ENCODE results near the gene PLA2G4F. TPM values are rescaled to one million over a fixed set of nuclear protein-coding genes. Genes with fewer than 3 reads are reported as not detected.

PLA2G4F gene
- total RNA-seq, 3 donors from 2014 or later: 0.30 TPM; not detected in 2

- H3K4me1 Mint-ChIP-seq (ENCODE audit: low read depth): no peaks in the 10 kb centered on the region
- ATAC-seq (no peak), DNase-seq (no peak)
- no peak overlapping the region for H3K4me3 Mint-ChIP-seq
- no peaks in the 10 kb centered on the region for H3K9me3 Mint-ChIP-seq
- H3K36me3 Mint-ChIP-seq (ENCODE audit: insufficient read depth): no peaks in the 10 kb centered on the region
- H3K27me3 Mint-ChIP-seq (ENCODE audit: low read depth): no peaks in the 10 kb centered on the region
Observed at GRCh38 chr15:42136513-42136912, 19.9 kb downstream of the PLA2G4F start.

DNA sequence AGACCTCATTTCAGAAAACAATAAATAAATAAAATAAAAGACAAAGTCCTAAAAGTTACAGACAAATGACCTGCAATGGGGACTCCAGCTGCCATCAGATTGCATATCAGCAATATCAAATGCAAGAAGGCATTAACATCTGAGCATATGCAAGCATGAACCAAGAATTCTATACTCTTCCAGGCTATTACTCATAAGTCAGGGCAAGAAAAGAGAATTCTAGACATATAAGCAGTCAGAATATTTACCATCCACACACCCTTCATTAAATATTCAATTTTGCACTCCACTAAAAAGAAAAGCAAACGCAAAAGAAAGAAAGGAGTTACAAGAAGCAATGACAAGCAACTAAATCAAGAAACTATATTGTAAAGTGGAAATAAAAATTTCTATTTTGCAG lies 21.1 kb downstream of the PLA2G4F start:
- DNase-seq (no peak), ATAC-seq (no peak)
- peaks cover under 1% of the 10 kb centered on the region for H3K27me3 Mint-ChIP-seq (ENCODE audit: low read depth)
- H3K36me3 Mint-ChIP-seq (ENCODE audit: insufficient read depth): no peaks in the 10 kb centered on the region
- no peaks in the 10 kb centered on the region for H3K9me3 Mint-ChIP-seq
- no peaks in the 10 kb centered on the region for H3K4me1 Mint-ChIP-seq (ENCODE audit: low read depth)
- H3K4me3 Mint-ChIP-seq: no peak overlapping the region

- Mint-ChIP-seq H3K9me3 (no peaks in the 10 kb centered on the region), H3K27me3 (ENCODE audit: low read depth) (peaks cover 3% of the 10 kb centered on the region), H3K36me3 (ENCODE audit: insufficient read depth) (no peaks in the 10 kb centered on the region), H3K4me3 (no peak overlapping the region), H3K4me1 (ENCODE audit: low read depth) (no peaks in the 10 kb centered on the region)
- ATAC-seq: no peak
- DNase-seq: no peak
Observed at GRCh38 chr15:42134617-42135245, 21.7 kb downstream of the PLA2G4F start.

GRCh38 chr15:42133886-42134502 lies 22.4 kb downstream of the PLA2G4F start:
- ATAC-seq: peak; percentile 63 to 67
- DNase-seq: peak; percentile 32
- H3K27me3 Mint-ChIP-seq (ENCODE audit: low read depth): peaks cover 9% of the 10 kb centered on the region
- no peak overlapping the region for H3K4me3 Mint-ChIP-seq
- no peaks in the 10 kb centered on the region for H3K36me3 Mint-ChIP-seq (ENCODE audit: insufficient read depth)
- no peaks in the 10 kb centered on the region for H3K9me3 Mint-ChIP-seq
- no peaks in the 10 kb centered on the region for H3K4me1 Mint-ChIP-seq (ENCODE audit: low read depth)

DNA sequence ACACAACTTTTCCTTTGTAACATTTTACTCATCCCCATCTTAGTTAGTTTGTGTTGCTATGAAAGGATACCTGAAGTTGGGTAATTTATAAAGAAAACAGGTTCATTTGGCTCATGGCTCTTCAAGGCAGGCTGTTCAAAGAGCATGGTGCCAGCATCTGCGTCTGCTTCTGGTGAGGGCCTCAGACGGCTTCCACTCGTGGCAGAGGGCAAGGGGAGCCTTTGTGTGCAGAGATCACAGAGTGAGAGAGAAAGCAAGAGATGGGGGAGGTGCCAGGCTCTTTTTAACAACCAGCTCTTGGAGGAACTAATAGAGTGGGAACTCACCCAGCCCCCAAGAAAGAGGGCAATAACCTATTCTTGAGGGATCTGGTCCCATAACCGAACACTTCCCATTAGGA lies 23.1 kb downstream of the PLA2G4F start:
- Mint-ChIP-seq H3K9me3 (no peaks in the 10 kb centered on the region), H3K27me3 (ENCODE audit: low read depth) (peaks cover 10% of the 10 kb centered on the region)
- DNase-seq: no peak

GRCh38 chr15:42131826-42132806 lies 24.3 kb downstream of the PLA2G4F start:
- H3K27me3 Mint-ChIP-seq (ENCODE audit: low read depth): peaks cover 13% of the 10 kb centered on the region
- no peak overlapping the region for H3K4me3 Mint-ChIP-seq
- no peaks in the 10 kb centered on the region for H3K9me3 Mint-ChIP-seq
- no peak for DNase-seq
- no peaks in the 10 kb centered on the region for H3K4me1 Mint-ChIP-seq (ENCODE audit: low read depth)
- H3K36me3 Mint-ChIP-seq (ENCODE audit: insufficient read depth): no peaks in the 10 kb centered on the region
- no peak for ATAC-seq

More for the DNA sequence above, 23.1 kb downstream of the PLA2G4F start:
- Mint-ChIP-seq H3K36me3 (ENCODE audit: insufficient read depth) (no peaks in the 10 kb centered on the region), H3K4me1 (ENCODE audit: low read depth) (no peaks in the 10 kb centered on the region), H3K4me3 (no peak overlapping the region)
- no peak for ATAC-seq

DNA sequence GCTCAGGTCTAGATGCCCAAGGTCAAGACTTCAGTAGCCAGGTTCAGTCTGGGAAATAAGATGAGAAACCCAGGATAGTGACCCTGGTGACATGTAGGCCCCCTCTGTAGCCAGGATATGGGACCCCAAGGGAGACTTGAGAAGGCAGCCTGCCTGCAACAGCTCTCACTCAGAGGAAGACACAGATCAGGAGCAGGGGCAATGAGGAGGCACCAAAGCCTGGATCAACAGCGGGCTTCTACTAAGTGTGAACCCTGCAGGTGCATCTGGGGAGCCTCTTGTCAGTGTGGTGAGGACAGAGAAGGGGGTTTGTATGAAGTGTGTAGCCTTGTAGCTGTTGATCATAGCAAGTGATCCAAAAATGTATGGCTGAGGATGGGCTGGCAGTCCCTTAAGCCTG lies 25.4 kb downstream of the PLA2G4F start:
- DNase-seq (no peak), ATAC-seq (no peak)
- Mint-ChIP-seq H3K4me1 (ENCODE audit: low read depth) (no peaks in the 10 kb centered on the region), H3K27me3 (ENCODE audit: low read depth) (peaks cover 13% of the 10 kb centered on the region), H3K9me3 (no peaks in the 10 kb centered on the region), H3K36me3 (ENCODE audit: insufficient read depth) (no peaks in the 10 kb centered on the region), H3K4me3 (no peak overlapping the region)

DNA sequence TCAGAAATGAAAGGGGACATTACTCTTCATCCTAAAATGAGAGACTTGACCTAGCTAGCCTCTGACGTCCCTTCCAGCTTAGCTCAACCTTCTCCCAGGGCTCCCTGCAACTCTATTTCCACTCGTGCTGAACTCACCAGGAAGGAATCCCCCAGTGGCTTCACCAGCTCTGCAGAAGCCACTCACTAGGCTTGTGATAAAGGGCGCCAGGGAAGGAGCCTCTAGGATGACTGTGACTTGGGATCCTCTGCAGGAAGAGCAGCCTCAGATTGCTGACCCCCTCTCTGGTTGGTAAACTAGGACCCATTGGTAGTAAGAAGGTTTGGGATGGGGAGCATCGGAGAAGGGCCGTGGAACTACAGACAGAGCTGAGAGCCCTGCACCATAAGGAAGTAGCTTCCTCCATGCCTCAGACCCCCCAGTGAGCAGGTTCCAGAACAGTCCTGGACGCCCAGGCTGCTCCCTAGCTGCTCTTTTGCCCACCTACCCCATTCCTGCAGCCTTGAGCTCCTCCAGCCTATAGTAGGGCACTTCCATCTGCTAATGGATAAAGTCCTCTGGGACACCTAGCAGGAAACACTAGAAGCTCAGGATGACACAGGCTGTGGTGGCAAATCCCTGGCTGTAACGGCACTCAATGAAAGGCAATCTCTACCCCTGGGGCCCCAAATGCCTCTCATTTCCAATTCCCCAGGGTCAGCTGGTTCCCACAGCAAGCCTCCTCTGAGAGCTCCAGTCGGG lies 26.0 kb downstream of the PLA2G4F start:
- DNase-seq (no peak), ATAC-seq (no peak)
- H3K36me3 Mint-ChIP-seq (ENCODE audit: insufficient read depth): no peaks in the 10 kb centered on the region
- H3K27me3 Mint-ChIP-seq (ENCODE audit: low read depth): peaks cover 13% of the 10 kb centered on the region
- H3K4me1 Mint-ChIP-seq (ENCODE audit: low read depth): no peaks in the 10 kb centered on the region
- no peaks in the 10 kb centered on the region for H3K9me3 Mint-ChIP-seq
- no peak overlapping the region for H3K4me3 Mint-ChIP-seq

DNA sequence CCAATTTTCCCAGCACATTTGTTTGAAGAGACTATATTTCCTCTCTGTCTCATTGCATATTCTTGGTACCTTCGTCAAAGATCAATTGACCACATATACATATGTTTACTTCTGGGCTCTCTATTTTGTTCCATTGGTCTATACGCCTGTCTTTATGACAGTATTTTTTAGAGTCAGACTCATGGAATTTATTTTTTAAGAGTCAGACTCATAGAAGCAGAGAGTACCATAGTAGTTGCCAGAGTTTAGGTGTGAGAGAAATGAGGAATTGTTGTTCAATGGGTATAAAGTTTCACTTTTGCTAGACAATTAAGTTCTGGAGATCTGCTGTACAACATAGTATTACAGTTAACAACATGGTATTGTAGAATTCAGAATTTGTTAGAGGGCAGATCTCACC lies 27.1 kb downstream of the PLA2G4F start:
- no peaks in the 10 kb centered on the region for H3K4me1 Mint-ChIP-seq (ENCODE audit: low read depth)
- ATAC-seq (no peak), DNase-seq (no peak)
- H3K4me3 Mint-ChIP-seq: no peak overlapping the region
- no peaks in the 10 kb centered on the region for H3K36me3 Mint-ChIP-seq (ENCODE audit: insufficient read depth)
- H3K9me3 Mint-ChIP-seq: no peaks in the 10 kb centered on the region
- H3K27me3 Mint-ChIP-seq (ENCODE audit: low read depth): peaks cover 13% of the 10 kb centered on the region

- ATAC-seq (no peak), DNase-seq (no peak)
- H3K4me1 Mint-ChIP-seq (ENCODE audit: low read depth): no peaks in the 10 kb centered on the region
- H3K36me3 Mint-ChIP-seq (ENCODE audit: insufficient read depth): no peaks in the 10 kb centered on the region
- no peaks in the 10 kb centered on the region for H3K9me3 Mint-ChIP-seq
- no peak overlapping the region for H3K4me3 Mint-ChIP-seq
- H3K27me3 Mint-ChIP-seq (ENCODE audit: low read depth): peaks cover 13% of the 10 kb centered on the region
Observed at GRCh38 chr15:42128476-42128875, 28.0 kb downstream of the PLA2G4F start.

DNA sequence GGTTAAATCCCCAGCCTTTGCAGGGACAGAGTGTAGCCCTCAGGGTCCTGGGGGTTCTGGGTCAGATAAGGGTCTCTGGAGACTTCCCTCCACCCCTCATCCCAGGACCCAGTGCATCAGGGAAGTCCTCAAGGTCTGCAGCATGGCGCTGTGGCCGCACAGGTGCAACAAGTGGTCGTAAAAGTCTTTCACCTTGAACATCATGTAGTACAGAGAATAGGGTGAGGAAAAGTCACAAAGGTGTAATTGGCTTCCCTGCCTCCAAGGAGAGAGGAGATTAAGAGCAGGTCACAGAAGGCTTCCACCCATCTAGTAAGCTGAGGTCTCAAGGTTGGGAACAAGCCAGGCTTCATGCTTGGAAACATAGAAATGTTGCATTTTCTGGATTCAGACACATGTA lies 32.9 kb downstream of the PLA2G4F start:
- no peaks in the 10 kb centered on the region for H3K36me3 Mint-ChIP-seq (ENCODE audit: insufficient read depth)
- peaks cover 3% of the 10 kb centered on the region for H3K27me3 Mint-ChIP-seq (ENCODE audit: low read depth)
- DNase-seq: no peak
- H3K4me1 Mint-ChIP-seq (ENCODE audit: low read depth): no peaks in the 10 kb centered on the region
- no peaks in the 10 kb centered on the region for H3K9me3 Mint-ChIP-seq
- H3K4me3 Mint-ChIP-seq: no peak overlapping the region
- ATAC-seq: no peak

- Mint-ChIP-seq H3K4me1 (ENCODE audit: low read depth) (no peaks in the 10 kb centered on the region), H3K27me3 (ENCODE audit: low read depth) (no peaks in the 10 kb centered on the region), H3K9me3 (no peaks in the 10 kb centered on the region), H3K36me3 (ENCODE audit: insufficient read depth) (no peaks in the 10 kb centered on the region), H3K4me3 (no peak overlapping the region)
- ATAC-seq (peak in 1 of 2 donors; percentile 14), DNase-seq (no peak)
Observed at GRCh38 chr15:42121682-42122081, 34.8 kb downstream of the PLA2G4F start.

DNA sequence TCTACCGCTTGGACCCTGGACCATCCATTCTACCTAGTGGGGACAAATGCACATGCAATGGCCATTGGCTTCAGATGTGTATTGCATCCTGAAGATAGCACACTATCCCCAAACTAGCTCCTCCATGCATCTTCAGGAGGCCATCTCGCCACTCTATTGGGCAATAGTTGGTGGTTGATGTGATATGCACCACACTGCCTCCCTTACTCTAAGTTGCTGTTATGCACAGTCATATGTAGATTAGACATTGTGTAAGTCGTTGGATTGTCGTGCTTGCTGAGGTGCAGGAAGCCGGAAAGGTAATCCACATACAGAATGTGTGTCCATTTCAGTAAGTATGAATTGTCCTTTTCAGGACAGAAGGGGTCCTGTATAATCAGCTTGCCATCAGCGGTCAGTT lies 35.4 kb downstream of the PLA2G4F start:
- no peaks in the 10 kb centered on the region for H3K36me3 Mint-ChIP-seq (ENCODE audit: insufficient read depth)
- ATAC-seq (no peak), DNase-seq (no peak)
- no peaks in the 10 kb centered on the region for H3K27me3 Mint-ChIP-seq (ENCODE audit: low read depth)
- no peaks in the 10 kb centered on the region for H3K9me3 Mint-ChIP-seq
- H3K4me3 Mint-ChIP-seq: no peak overlapping the region
- no peaks in the 10 kb centered on the region for H3K4me1 Mint-ChIP-seq (ENCODE audit: low read depth)

DNA sequence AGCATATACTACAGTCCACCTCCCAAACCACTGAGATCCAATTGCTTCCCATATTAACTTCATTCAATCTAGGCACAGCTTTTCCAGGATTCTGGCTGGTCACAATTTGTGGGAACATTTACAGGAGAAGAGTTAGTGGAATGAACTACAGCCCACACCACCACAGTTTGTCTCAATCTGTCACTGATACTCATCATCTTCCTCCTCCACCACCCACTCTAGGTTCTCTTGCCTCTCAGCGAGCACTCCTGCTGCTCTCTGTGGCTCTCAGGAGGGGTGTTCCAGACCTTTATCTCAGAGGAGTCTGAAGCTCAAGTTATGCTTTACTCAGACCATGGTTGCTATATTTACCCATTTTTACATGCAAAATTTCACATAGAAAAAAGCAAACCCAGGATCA lies 36.2 kb downstream of the PLA2G4F start:
- no peaks in the 10 kb centered on the region for H3K27me3 Mint-ChIP-seq (ENCODE audit: low read depth)
- no peaks in the 10 kb centered on the region for H3K4me1 Mint-ChIP-seq (ENCODE audit: low read depth)
- no peak for DNase-seq
- H3K4me3 Mint-ChIP-seq: no peak overlapping the region
- H3K36me3 Mint-ChIP-seq (ENCODE audit: insufficient read depth): no peaks in the 10 kb centered on the region
- ATAC-seq: no peak
- H3K9me3 Mint-ChIP-seq: no peaks in the 10 kb centered on the region

All from activated T-cell treated with anti-CD3 and anti-CD28 coated beads, Interleukin-2, amount 50 U/mL, for 4 hours (primary cell).